Right atrium auricular region (tissue), 2 donors: ENCODE measurements around the gene ATP6V1E1. TPM values are rescaled to one million over a fixed set of nuclear protein-coding genes. Genes with fewer than 3 reads are reported as not detected.

Source experiments
- DNase-seq: peaks from one replicate; pipeline ENCODE4 v3.0.0-alpha.2; 2019; ENCODE audit warnings: low spot score
- H3K27ac ChIP-seq, 2 donors: fragments of 200-600 bp; sonication (generic); 1 replicate in 1 of 2; 2 replicates in 1 of 2; pipeline ENCODE4 v1.5.1; 2016 to 2019
- H3K27me3 ChIP-seq, 2 donors: fragments of 200-600 bp; sonication (generic); one replicate each; pipeline versions ENCODE4 v1.5.1 to v1.6.0; 2017 to 2019
- H3K36me3 ChIP-seq: fragments of 200-600 bp; sonication (generic); one replicate; pipeline ENCODE4 v1.5.1; 2016
- H3K4me1 ChIP-seq, 2 donors: fragments of 200-600 bp; sonication (generic); one replicate each; pipeline versions ENCODE4 v1.5.1 to v1.6.0; 2017 to 2019
- H3K4me3 ChIP-seq, 2 donors: fragments of 200-600 bp; sonication (generic); 1 replicate in 1 of 2; 2 replicates in 1 of 2; pipeline ENCODE4 v1.5.1; 2017 to 2019; ENCODE audit warnings: mild to moderate bottlenecking in 1 of 2, moderate library complexity in 1 of 2
- H3K9me3 ChIP-seq, 2 donors: fragments of 200-600 bp; sonication (generic); one replicate each; pipeline ENCODE4 v1.5.1; 2019
- total RNA-seq, 2 donors: library from RNA; depleted of rRNA; stranded (reverse); fragments of >200 nt; gene quantifications; one replicate each; pipeline ENCODE4 v1.1.0, GENCODE V29; 2016
- TF ChIP-seq, protein P1 (sequence below), 2 donors: fragments of 200-600 bp; sonication (generic); IDR thresholded peaks; one replicate each; pipeline ENCODE4 v1.5.1; 2019; ENCODE audit warnings: antibody characterized with exemption in 2 of 2

ATP6V1E1 gene
- total RNA-seq, 2 donors from 2014 or later: 202 to 213 TPM

DNA sequence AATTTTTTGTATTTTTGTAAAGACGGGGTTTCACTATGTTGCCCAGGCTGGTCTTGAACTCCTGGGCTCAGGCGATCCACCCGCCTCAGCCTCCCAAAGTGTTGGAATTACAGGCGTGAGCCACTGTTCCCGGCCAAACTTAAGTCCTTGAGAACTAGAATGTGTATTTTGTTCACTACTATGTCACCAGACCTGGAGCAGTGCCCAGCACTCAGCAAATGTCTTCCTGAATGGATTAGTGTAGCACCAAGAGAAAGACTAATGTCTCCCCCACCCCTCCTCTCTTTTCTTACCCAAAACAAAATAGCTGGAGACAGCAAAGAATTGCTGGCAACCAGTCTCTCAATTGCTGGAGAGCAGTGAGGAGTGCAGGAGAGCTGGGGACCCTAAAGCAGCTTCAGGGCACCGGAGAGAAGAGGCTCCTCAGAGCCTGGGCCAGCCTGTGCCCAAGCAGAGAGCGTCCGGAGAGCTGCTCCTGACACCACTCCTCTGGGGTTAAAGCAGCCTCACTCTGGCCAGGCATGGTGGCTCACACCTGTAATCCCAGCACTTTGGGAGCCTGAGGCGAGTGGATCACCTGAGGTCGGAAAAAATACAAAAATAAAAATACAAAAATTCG, 50.3 kb downstream of the ATP6V1E1 start:
- DNase-seq: peak; percentile 84
- TF ChIP-seq, protein P1, sequence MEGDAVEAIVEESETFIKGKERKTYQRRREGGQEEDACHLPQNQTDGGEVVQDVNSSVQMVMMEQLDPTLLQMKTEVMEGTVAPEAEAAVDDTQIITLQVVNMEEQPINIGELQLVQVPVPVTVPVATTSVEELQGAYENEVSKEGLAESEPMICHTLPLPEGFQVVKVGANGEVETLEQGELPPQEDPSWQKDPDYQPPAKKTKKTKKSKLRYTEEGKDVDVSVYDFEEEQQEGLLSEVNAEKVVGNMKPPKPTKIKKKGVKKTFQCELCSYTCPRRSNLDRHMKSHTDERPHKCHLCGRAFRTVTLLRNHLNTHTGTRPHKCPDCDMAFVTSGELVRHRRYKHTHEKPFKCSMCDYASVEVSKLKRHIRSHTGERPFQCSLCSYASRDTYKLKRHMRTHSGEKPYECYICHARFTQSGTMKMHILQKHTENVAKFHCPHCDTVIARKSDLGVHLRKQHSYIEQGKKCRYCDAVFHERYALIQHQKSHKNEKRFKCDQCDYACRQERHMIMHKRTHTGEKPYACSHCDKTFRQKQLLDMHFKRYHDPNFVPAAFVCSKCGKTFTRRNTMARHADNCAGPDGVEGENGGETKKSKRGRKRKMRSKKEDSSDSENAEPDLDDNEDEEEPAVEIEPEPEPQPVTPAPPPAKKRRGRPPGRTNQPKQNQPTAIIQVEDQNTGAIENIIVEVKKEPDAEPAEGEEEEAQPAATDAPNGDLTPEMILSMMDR (IDR thresholded peaks at IDR 0.05): no peak
- Histone ChIP-seq H3K4me1 (peaks cover 0 to 6% of the 10 kb centered on the region in 2 donors), H3K36me3 (no peaks in the 10 kb centered on the region), H3K27ac (peak overlapping the region; percentile 76 to 88), H3K4me3 (no peak overlapping the region), H3K9me3 (no peaks in the 10 kb centered on the region), H3K27me3 (no peaks in the 10 kb centered on the region)

GRCh38 chr22:17576470-17576869, 52.1 kb downstream of the ATP6V1E1 start:
- H3K27me3 ChIP-seq: no peaks in the 10 kb centered on the region
- H3K9me3 ChIP-seq: no peaks in the 10 kb centered on the region
- H3K4me3 ChIP-seq: no peak overlapping the region
- H3K36me3 ChIP-seq: no peaks in the 10 kb centered on the region
- TF ChIP-seq, protein P1 (IDR thresholded peaks at IDR 0.05): no peak
- peaks cover 0 to 18% of the 10 kb centered on the region in 2 donors for H3K4me1 ChIP-seq
- peak overlapping the region in 1 of 2 donors; percentile 88 for H3K27ac ChIP-seq
- DNase-seq: no peak

GRCh38 chr22:17575681-17576080, 52.9 kb downstream of the ATP6V1E1 start:
- TF ChIP-seq, protein P1 (IDR thresholded peaks at IDR 0.05): no peak
- Histone ChIP-seq H3K36me3 (no peaks in the 10 kb centered on the region), H3K27ac (peak overlapping the region in 1 of 2 donors; percentile 88), H3K9me3 (no peaks in the 10 kb centered on the region), H3K27me3 (no peaks in the 10 kb centered on the region), H3K4me1 (peaks cover 0 to 23% of the 10 kb centered on the region in 2 donors), H3K4me3 (no peak overlapping the region)
- DNase-seq: no peak

DNA sequence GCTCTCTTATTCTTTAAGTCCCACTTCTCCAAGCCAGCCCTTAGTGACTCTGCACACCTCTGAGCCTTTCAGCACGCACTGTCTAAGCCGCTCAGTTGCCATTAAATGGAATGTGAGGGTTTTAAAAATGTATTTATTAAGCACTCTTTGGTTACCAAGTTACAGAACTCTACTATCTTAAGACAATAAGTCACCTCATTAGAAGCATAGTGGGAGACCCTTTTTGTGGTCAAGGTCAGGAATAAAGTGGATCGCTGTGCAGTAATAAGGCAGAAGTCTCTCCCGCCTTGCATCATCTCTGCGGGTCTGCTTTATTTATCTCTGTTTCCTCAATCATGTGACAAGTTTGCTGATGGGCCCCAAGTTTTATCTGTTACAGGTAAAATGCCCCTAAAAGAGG, 53.4 kb downstream of the ATP6V1E1 start:
- TF ChIP-seq, protein P1 (IDR thresholded peaks at IDR 0.05): no peak

GRCh38 chr22:17570851-17571631, 57.5 kb downstream of the ATP6V1E1 start:
- Histone ChIP-seq H3K36me3 (no peaks in the 10 kb centered on the region), H3K9me3 (no peaks in the 10 kb centered on the region), H3K4me1 (peaks cover 2 to 36% of the 10 kb centered on the region in 2 donors), H3K27ac (peak overlapping the region; percentile 91 to 97), H3K4me3 (peak overlapping the region; percentile 13 to 34), H3K27me3 (no peaks in the 10 kb centered on the region)
- peak; percentile 95 for DNase-seq
- TF ChIP-seq, protein P1 (IDR thresholded peaks at IDR 0.05): no peak

More for the DNA sequence above, 53.4 kb downstream of the ATP6V1E1 start:
- Histone ChIP-seq H3K27ac (no peak overlapping the region), H3K9me3 (no peaks in the 10 kb centered on the region), H3K27me3 (no peaks in the 10 kb centered on the region), H3K36me3 (no peaks in the 10 kb centered on the region), H3K4me1 (peaks cover under 1 to 28% of the 10 kb centered on the region in 2 donors), H3K4me3 (no peak overlapping the region)
- no peak for DNase-seq
